COLO668 (cell line): ENCODE data around the gene GGTA1.
A peak's percentile ranks its signal among the peaks of the same experiment; 100 is the strongest.

Source experiments
- DNase-seq: peaks from one replicate; lab custom pipeline; 2025; ENCODE audit not compliant: unreplicated experiment; lab: John Stamatoyannopoulos, UW

GGTA1 gene

DNA sequence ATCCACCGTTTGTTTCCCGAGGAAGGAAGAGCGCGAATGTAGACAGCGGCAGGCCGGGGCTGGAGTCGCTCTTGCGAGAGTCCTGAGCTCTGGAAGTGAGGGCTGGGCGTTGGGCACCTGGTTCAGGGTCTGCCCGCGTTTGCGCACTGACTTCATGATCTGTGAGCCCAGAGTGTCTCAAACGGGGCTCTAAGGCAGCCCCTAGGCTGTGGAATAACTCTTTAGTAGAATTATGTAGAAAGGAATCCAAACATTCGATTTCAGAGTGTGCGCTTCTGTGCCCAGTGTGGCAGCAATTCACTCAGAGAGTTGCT is 478 bp upstream of the GGTA1 start:
- no peak for DNase-seq

DNA sequence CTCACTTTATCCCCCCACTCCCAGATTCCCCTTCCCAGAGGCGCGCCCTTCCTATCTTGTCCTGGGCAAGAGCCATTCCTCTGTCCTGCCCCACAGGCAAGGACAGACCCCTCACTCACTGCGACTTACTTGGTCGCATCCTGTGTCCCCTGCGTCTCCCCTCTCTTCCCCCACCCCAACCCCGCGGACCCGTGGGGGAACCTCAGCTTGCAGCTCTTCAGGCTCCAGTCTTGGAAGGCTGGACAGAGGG is 542 bp downstream of the GGTA1 start:
- DNase-seq: no peak

DNA sequence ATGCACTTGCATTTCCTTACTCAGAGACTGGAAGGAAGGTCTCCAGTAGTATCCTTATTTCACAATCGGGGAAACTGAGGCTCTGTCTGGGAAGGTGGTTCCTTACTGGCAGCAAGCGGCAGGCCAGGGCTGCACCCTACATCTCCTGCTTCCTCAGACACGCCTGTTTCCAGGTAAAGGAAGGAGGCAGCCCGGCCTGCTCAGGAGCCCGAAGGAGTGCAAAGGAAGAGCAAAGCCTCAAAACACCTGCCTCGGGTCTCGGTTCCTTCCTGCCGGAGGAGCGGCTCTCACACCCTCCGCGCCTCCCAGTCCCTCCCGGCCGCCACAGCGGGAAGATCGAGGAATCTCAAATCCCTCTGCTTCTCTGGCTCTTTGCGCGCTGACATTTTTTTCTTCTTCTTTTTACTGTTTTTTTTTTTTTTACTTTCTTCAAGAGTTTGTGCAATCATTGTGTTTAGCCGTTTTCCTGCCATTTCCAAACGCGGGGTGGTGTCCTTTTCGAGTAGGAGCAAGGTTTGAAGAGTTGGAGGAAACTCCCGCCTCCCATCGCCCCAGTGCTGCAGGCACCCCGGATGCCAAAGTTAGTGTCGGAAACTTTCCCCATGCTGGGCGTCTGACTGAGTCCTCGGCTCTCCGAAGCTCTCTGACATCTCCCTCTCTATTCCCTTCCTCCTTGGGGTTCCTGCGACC is 1.0 kb downstream of the GGTA1 start:
- DNase-seq: no peak

DNA sequence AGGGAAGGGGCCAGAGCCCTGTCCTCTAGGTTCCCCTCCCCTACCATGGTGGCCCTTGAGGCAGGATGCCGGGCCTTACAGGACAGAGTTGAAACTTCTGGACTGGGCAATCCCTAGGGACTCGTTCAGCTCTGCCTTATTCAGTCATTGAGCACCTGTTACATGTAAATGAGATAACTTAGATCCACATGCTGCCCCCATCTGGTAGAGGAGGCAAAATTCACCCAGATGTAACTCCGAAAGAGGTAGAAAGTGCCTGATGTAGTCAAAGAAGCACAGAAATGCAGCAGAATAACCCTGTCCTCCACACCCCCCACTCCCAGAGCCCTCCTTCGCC is 1.5 kb downstream of the GGTA1 start:
- DNase-seq: peak; percentile 46

DNA sequence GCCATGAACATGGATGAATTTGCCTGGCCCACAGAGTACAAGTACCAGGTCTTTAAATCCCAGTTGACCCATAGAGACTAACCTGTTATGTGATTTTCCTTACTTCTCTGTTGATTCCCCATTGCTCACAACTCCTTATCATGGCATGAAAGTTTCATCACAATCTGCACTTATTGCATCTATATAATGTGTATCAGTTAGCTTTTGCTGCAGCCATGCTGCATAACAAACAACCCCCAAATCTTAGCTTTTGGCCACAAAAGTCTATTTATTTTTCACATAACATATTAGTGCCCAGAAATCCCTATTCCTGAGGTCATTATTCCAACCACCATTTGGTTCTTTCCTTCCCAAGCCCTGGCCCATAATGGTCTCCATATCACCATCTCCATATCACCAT is 3.7 kb downstream of the GGTA1 start:
- no peak for DNase-seq

DNA sequence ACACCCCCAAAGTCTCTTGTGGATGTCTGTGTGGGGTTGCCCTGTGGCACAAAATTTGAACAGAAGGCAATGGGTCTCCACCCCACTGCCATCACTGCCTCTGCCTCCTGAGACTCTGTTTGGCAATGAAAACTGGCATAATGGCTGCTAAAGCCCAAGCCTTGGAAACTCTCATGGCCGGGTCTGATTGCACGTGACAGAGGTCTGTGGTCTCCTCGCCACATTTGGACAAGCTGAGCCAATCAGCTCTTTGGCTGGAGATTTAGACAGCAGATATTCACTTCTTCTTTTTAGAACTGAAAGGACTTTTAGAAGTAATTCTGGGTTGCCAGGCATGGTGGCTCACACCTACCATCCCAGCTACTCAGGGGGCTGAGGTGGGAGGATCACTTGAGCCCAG is 5.5 kb downstream of the GGTA1 start:
- no peak for DNase-seq

DNA sequence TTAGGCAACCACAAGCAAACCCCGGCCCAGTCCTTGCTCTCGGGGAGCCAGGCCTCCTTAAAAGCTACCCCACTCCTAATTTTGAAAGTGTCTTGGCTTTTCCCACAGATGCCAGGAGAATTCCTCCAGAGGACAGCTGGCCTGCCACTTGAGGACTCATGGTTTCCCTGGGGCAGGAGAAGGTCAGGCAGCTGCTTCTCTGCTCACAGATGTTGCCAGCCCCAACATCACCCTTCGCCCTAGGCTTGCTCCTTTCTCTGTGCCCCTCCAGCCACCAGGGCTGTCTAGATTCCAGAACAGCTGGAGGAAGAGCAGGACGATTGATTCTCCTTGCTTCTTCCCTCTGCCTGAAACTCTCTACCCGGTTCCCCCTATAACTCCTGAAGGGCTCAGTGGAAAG is 8.5 kb downstream of the GGTA1 start:
- no peak for DNase-seq

DNA sequence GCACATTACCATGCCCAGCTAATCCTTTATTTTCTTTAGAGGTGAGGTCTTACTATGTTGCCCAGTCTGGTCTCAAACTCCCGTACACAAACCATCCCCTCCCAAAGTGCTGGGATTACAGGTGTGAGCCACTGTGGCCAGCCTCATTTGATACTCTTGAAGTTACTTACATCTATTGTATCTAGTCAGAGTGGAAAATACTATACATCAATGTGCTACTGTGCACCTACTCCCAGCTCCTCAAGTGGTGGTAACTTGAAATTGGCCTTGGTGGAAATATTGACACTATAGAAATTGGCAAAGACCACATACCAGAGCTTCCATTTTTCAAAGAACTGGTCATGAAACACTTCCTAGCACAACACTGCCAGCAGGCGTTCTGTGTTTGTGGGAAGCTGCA is 10.3 kb downstream of the GGTA1 start:
- no peak for DNase-seq

DNA sequence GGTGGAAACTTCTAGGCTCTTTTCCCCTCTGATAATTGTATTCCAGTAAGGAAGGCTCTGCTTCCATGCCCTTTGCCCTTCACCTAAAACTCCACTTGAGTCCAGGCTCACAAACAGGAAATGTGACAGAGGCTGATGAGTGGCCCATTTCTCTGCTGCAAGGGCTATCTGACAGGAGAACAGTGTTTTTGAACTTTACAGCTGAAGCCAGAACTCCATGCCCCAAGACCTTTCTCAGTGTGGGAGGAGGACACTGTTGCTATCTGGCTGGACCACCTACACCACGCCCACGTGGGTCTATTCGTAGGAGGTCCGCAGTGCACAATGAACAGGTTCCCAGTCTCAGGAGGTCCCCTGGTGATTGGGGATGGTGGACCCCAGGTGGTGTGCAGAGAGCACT is 13.6 kb downstream of the GGTA1 start:
- no peak for DNase-seq

DNA sequence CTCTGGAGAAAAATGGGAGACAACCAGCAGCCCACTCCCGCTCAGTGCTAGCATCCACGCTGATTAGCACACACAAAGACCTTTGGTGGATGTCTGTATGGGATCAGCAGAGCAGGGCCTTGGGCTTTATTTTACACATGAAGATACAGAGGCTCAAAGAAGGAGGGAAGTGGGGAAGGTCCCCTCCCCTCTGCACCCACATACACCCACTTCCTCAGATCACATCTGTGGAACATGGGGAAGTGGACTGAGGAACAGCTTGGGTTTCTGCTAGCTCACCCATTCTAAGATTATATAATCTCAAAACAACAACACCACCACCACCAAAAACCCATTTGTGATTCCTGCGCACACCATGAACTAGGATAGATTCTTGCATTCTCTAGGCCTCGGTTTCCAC is 14.0 kb downstream of the GGTA1 start:
- no peak for DNase-seq

DNA sequence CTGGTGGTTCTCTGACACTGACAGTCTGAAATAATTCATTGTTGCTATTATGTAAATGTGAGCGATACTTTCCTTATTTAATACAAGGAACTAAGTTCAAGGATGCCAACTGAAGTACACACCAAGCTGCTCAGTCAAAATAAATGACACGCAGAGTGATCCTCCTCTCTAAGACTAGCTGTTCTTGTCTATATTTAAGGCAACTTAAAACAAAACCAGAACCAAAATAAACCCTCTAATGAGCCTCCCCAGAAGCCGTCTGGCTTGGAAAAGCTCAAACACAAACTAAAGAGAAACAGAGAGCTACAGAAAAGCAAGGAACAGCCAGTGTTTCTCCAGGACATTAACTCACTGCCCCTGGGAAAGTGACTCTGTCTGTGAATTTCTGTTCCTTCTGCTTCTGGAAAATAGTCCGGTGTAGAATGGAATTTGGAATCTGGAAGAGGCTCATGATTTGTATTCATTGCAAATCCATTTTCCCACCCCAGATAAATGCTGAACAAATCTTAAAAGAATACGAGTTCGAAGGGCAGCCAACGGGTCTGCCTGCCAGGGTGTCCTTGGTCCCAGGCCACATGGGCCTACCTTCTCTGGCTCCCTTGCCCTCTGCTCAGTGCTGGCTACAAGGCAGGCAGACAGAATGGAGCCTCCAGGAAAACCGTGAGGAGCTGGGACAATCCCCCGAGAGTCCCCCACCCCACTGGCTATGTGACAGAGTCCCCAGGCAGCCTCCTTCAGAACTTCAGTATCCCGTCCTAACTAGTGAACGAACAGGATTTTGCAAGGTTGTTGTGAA is 14.8 kb downstream of the GGTA1 start:
- no peak for DNase-seq

DNA sequence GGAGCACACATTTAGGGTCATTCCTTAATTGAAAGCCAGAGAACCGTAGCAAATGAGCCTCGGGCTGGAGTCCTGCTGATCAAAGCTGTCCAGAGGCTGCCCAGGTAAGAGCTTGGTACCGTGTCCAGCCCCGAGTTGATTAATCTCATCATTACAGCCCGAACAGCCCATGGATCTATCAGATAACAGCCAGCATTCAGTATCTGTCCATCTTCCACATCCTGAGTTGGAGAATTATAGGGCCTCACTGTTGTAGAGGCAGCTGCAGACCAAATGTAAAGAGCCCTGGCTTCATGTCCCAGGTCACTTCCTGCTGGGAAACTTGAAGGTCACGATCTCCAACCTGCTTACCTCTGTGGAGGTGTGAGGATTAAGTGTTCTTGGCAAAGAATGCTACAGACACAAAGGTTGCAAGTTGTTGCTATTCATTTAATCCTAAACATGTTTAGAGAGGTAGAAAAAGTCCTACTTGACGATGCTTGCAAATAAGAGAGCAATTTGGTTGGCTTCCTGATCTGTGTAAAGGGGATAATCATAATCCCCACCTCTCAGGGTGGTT is 16.1 kb downstream of the GGTA1 start:
- DNase-seq: no peak

DNA sequence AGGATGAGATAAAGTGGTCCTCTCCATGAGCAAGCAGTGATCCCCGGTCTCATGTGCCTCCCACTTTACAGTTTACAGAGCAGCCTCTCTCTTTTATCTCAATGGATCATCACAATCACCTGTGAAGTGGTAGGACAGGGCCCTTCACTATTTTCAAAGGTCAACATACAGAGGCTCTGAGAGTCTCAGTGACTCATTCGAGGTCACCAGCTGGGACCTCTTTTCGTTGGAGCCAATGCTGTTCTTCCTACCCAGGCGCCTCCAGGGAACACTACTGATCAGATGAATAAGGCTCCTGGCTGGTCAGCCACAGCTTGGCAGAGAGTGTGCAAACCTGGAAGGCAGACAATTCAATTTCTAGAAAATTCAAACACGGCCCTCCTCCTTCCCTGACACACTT is 16.6 kb downstream of the GGTA1 start:
- DNase-seq: peak; percentile 17

DNA sequence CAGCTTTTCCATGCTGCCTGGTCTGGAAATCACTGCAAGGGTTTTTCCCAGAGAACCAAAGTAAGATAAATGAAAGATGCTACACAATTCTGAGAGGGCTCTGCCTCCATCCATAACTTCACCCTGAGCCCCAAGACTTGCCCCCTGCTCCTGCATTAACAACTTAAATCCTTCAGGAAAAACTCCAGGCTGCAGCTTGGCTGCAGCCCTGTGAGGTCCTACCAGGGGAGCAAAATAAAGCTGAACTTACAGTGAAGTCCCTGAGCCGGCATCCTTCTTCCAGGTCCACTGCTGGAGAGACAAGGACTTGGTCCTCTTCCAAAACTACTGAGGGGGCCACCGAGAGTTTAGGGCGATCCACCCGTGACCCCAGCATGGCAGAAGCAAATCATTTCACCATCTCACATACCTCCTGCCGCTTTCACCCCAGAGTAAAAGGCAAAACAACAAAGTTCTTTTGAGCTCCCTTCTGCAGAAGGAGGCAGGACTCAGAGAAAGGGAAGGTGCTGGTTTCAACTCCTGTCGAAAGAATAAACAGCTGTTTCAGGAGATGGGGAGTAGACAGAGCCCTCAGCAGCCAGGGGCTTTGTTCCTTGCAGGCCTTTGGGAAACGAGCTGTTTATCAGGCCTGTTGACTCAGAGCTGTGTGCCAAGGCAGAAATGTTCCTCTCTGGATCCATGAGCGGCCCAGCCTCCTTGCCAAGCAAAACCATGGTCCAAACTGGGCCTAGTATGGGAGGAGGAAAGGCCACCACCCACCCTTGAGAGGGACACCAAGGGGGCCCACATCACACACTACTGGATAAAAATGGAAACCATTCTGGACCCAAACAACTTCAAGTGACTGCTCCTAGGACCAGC is 20.6 kb downstream of the GGTA1 start:
- no peak for DNase-seq

DNA sequence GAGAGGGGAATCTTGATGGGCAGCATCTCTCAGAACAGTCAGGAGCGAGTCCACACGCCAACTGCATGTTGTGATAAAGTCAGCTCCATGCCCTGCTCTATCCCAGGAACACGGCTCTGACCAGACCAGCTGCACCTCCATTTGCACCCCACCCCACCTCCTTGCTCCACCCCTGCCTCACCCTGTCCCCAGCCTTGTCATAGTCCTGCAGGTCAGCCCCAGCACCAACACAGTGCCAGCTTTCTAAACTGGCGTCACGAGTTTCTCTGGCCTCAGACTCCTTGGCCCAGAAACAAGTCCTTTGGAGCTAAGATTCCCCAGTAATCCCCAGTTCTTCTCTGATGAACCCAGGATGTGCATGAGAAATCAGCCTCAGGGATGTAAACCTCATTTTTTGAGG is 23.5 kb downstream of the GGTA1 start:
- no peak for DNase-seq

DNA sequence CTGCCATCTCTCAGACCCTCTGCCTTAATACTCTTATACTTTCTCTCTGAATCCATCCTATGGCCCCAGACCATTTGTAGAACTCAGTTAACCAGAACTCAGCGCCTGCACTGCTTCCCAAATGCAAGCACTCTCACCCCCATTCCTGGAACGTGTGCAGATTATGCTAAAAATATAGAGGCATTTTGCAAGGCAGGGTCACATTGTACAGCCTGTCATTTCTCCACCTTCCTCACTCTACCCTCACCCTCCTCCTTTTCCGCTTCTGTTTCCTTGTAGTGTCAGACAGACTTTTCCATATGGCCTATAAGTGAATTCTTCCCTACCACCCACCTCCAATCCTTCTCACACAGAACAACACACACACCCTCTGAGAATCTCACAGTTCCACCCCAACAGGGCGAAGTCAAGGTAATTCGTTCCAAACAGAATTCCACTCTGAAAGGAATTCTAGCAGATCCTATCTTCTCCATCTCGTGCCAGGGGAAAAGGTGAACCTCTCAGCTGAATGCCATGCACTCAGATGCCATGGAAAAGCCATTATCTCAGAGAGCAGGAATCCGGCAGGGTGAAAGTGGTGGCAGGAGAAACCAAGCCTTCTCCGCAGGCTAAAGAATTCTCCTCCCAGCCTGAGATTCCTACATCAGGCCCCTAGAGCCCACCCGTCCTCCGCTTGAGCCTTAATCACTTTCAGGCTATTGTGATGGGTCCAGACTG is 25.3 kb downstream of the GGTA1 start:
- DNase-seq: no peak

DNA sequence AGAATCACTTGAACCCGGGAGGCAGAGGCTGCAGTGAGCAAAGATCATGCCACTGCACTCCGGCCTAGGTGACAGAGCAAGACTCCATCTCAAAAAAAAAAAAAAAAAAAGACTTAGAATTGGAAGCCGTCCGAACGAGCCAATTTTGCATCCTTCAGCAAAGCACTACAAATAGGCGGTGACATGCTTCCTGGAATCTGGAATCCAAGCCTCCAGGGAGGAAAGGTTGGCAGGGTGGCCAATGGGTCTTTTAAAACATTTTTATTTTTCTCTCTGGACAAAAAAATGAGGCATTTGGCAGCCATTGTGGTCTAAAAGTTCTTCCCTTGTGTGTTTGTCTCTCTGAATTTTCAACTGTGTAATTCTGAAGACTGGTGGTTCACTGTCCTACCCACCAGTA is 26.4 kb downstream of the GGTA1 start:
- no peak for DNase-seq

DNA sequence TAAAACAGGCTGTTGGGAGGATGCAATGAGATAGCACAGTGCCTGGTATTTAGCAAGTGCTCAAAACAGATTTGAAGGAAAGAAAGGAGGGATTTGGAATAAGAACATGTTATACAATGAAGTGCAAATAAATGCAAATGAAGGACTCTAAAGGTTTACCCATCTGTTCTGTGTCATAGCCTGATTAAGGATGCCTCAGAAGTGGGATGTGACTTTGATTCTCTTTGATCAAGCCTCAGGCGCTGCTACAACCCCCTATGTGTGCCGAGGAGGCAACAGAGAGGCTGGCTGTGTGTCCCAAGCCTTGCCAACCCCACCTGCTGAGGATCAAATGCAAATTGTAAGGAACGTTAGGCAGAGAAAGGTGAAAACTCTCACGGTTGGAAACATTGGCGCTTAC is 27.2 kb downstream of the GGTA1 start:
- no peak for DNase-seq

DNA sequence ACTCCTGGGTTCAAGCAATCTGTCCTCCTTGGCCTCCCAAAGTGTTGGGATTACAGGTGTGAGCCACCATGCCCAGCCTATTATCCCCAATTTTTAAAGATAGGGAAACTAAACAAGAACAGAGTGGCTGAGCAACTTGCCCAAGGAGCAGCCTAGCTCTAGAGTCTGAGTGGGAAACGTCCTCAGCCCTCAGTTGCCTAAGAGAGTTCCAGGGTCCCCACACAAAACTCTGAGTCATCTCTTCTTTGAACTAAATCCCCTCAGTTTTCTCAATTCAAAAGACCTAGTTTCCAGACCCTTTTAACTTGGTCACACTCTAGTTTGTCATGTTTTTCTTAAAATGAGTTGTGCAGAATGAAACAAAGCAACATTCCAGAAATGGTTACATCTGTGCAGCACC is 33.5 kb downstream of the GGTA1 start:
- no peak for DNase-seq

DNA sequence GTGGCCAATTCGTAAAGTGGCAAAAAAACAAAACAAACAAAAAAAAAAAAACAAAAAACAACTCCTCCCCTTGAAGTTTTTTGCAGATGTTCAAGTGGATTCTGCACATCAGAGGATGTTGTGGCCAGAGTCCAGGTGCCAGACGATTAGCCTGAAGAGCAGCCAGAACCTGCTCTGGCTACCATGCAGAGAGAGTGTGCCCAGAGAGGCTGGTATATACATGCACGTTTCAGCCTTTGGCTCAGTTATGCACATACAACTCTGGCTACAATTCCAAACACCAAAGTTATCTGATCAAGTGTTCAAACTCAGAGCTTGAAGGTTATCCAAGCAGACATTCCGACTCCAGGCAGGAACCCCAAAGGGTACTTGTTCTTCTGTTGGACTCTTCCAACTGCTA is 34.7 kb downstream of the GGTA1 start:
- no peak for DNase-seq

DNA sequence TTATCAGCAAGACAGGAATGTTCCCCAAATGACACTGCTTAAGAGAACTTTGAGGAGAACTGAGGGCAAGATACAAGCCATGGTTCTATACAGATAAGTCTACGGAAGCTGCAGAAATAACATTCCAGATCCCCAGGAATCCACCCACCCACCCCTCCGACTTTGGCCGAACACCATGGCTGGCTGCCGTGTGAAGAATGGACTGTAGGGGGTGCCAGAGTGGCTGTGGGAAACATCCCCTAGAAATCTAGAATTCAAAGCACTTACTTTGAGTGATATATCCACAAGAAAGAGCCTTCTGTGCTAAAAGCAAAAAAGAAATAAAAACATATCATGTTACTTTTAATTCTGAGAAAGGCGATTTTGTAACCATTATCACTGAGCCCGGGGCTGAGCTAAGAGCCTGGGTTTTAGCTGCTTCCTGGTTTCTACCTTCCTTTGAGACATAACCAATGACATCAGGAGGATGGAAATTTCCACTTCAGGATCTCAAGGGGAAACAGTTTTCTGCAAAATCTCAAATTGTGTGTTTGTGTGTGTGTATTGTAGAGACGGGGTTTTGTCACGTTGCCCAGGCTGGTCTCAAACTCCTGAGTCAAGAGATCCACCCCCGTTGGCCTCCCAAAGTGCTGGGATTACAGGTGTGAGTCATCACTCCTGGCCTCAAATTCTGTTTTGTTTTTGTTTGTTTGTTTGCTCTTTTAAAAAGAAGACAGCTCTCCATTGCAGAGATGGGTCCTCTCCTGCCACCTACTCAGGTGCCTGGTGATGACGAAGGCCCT is 36.4 kb downstream of the GGTA1 start:
- no peak for DNase-seq
